ENCODE measurements around the gene ADAMTSL1. TPM values are rescaled to one million over a fixed set of nuclear protein-coding genes. Genes with fewer than 3 reads are reported as not detected.

ADAMTSL1 gene
- polyA plus RNA-seq, 1 donor from 2014 or later, result 1.1 TPM

DNA sequence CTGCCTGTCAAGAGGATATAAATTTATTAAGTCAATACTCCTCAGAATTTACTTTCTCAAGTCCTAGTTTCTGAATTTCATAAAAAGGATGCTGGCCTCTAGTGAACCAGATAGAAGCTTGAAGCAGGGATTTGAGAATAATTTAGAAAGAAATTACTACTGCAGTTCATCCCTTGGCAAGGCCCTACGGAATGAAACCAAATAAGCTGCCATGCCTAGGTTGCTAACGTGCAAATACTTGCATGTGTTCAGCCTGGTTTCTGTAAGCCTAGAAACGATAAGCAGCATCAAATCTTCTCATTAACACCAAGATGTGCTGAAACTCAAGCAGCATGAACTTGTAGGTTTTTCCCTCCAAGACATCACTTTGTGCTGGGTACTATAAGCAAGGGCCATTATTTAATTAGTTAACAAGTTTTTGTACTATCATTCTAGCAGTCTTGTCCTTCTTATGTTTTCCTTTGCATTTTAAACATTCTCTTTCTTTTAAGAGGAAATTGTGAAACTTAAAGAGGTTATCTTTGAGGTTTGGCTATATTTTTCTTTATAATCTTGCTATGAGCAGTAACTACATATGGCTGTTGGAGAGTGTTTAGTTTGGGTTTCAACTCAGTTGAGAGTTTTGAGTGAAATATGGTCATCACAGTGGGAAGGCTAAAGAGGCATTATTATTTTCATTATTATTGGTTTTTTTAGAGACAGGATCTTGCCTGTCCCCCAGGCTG lies 71.8 kb downstream of the ADAMTSL1 start:
- H3K9ac ChIP-seq (ENCODE audit: low read length), result no peak overlapping the region
- H3K36me3 ChIP-seq (ENCODE audit: insufficient read depth, low read length), result no peaks in the 10 kb centered on the region
- no peaks in the 10 kb centered on the region for H4K20me1 ChIP-seq (ENCODE audit: insufficient read depth)
- no peak overlapping the region for H3K4me2 ChIP-seq (ENCODE audit: low read length)
- H2AFZ ChIP-seq (ENCODE audit: low read depth, low read length), result no peak overlapping the region
- H3F3A ChIP-seq (ENCODE audit: insufficient read depth, low read length, poor library complexity, severe bottlenecking), result no peaks in the 10 kb centered on the region
- H3K4me3 ChIP-seq (ENCODE audit: low read length), result no peak overlapping the region
- H3K79me2 ChIP-seq (replicated peaks; ENCODE audit: insufficient read depth, low read length), result no peaks in the 10 kb centered on the region
- H3K9me2 ChIP-seq (ENCODE audit: insufficient read depth, low read length), result no peaks in the 10 kb centered on the region
- no peak for TF ChIP-seq RAD21 (conservative IDR thresholded peaks at IDR 0.05)
- TF ChIP-seq, protein P1, sequence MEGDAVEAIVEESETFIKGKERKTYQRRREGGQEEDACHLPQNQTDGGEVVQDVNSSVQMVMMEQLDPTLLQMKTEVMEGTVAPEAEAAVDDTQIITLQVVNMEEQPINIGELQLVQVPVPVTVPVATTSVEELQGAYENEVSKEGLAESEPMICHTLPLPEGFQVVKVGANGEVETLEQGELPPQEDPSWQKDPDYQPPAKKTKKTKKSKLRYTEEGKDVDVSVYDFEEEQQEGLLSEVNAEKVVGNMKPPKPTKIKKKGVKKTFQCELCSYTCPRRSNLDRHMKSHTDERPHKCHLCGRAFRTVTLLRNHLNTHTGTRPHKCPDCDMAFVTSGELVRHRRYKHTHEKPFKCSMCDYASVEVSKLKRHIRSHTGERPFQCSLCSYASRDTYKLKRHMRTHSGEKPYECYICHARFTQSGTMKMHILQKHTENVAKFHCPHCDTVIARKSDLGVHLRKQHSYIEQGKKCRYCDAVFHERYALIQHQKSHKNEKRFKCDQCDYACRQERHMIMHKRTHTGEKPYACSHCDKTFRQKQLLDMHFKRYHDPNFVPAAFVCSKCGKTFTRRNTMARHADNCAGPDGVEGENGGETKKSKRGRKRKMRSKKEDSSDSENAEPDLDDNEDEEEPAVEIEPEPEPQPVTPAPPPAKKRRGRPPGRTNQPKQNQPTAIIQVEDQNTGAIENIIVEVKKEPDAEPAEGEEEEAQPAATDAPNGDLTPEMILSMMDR (IDR thresholded peaks at IDR 0.05; ENCODE audit: poor library complexity, severe bottlenecking), result no peak
- TF ChIP-seq POLR2AphosphoS5 (IDR thresholded peaks at IDR 0.05), result no peak
- no peak for TF ChIP-seq TAF1 (IDR thresholded peaks at IDR 0.05; ENCODE audit: low read depth)
- TF ChIP-seq EZH2 (IDR thresholded peaks at IDR 0.05; ENCODE audit: borderline replicate concordance, insufficient read depth, low read length, poor library complexity, severe bottlenecking), result no peak
- TF ChIP-seq SMC3 (conservative IDR thresholded peaks at IDR 0.05; ENCODE audit: poor library complexity), result no peak
- no peak for TF ChIP-seq EP300 (conservative IDR thresholded peaks at IDR 0.05; ENCODE audit: poor library complexity, severe bottlenecking)
- TF ChIP-seq, protein P2, sequence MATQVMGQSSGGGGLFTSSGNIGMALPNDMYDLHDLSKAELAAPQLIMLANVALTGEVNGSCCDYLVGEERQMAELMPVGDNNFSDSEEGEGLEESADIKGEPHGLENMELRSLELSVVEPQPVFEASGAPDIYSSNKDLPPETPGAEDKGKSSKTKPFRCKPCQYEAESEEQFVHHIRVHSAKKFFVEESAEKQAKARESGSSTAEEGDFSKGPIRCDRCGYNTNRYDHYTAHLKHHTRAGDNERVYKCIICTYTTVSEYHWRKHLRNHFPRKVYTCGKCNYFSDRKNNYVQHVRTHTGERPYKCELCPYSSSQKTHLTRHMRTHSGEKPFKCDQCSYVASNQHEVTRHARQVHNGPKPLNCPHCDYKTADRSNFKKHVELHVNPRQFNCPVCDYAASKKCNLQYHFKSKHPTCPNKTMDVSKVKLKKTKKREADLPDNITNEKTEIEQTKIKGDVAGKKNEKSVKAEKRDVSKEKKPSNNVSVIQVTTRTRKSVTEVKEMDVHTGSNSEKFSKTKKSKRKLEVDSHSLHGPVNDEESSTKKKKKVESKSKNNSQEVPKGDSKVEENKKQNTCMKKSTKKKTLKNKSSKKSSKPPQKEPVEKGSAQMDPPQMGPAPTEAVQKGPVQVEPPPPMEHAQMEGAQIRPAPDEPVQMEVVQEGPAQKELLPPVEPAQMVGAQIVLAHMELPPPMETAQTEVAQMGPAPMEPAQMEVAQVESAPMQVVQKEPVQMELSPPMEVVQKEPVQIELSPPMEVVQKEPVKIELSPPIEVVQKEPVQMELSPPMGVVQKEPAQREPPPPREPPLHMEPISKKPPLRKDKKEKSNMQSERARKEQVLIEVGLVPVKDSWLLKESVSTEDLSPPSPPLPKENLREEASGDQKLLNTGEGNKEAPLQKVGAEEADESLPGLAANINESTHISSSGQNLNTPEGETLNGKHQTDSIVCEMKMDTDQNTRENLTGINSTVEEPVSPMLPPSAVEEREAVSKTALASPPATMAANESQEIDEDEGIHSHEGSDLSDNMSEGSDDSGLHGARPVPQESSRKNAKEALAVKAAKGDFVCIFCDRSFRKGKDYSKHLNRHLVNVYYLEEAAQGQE (IDR thresholded peaks at IDR 0.05; ENCODE audit: borderline replicate concordance), result no peak
- no peak for TF ChIP-seq MXI1 (conservative IDR thresholded peaks at IDR 0.05; ENCODE audit: poor library complexity, severe bottlenecking)
- no peak overlapping the region for H3K27ac ChIP-seq (ENCODE audit: low read length)
- no peaks in the 10 kb centered on the region for H3K9me3 ChIP-seq (ENCODE audit: low read length)
- H3K27me3 ChIP-seq (ENCODE audit: insufficient read depth, low read depth, low read length), result no peaks in the 10 kb centered on the region

DNA sequence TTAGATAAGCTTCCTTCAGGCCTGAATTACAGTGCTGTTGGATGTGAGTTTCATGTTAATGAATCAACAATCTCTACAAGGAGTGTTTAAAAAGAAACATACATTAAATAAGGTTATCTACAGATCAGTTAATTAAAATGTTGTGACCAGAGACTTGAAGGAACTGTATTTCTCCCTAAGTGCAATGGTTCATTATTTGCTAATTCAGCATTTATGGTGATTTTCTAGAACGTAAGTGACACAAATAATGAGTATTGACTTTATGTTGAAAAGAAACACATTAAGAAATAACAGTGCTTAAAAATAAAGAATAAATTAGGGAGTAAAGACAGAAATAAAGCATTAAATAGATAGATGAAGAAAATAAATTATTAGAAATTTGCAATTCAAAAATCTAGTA lies 74.5 kb downstream of the ADAMTSL1 start:
- TF ChIP-seq, protein P2 (IDR thresholded peaks at IDR 0.05; ENCODE audit: borderline replicate concordance), result no peak
- TF ChIP-seq EP300 (conservative IDR thresholded peaks at IDR 0.05; ENCODE audit: poor library complexity, severe bottlenecking) (no peak), POLR2AphosphoS5 (IDR thresholded peaks at IDR 0.05) (no peak), SMC3 (conservative IDR thresholded peaks at IDR 0.05; ENCODE audit: poor library complexity) (no peak), MXI1 (conservative IDR thresholded peaks at IDR 0.05; ENCODE audit: poor library complexity, severe bottlenecking) (no peak), RAD21 (conservative IDR thresholded peaks at IDR 0.05) (no peak), EZH2 (IDR thresholded peaks at IDR 0.05; ENCODE audit: borderline replicate concordance, insufficient read depth, low read length, poor library complexity, severe bottlenecking) (no peak)
- TF ChIP-seq, protein P1 (IDR thresholded peaks at IDR 0.05; ENCODE audit: poor library complexity, severe bottlenecking), result no peak
- Histone ChIP-seq H2AFZ (ENCODE audit: low read depth, low read length) (no peak overlapping the region), H3K27me3 (ENCODE audit: insufficient read depth, low read depth, low read length) (no peaks in the 10 kb centered on the region), H4K20me1 (ENCODE audit: insufficient read depth) (no peaks in the 10 kb centered on the region), H3K9me3 (ENCODE audit: low read length) (no peaks in the 10 kb centered on the region), H3K9ac (ENCODE audit: low read length) (no peak overlapping the region), H3K36me3 (ENCODE audit: insufficient read depth, low read length) (no peaks in the 10 kb centered on the region), H3K9me2 (ENCODE audit: insufficient read depth, low read length) (no peaks in the 10 kb centered on the region), H3F3A (ENCODE audit: insufficient read depth, low read length, poor library complexity, severe bottlenecking) (no peaks in the 10 kb centered on the region), H3K4me2 (ENCODE audit: low read length) (no peak overlapping the region), H3K79me2 (replicated peaks; ENCODE audit: insufficient read depth, low read length) (no peaks in the 10 kb centered on the region), H3K4me3 (ENCODE audit: low read length) (no peak overlapping the region), H3K27ac (ENCODE audit: low read length) (no peak overlapping the region)

Measured in neural cell (in vitro differentiated cells).